Esophagus squamous epithelium (tissue), 4 donors: ENCODE measurements around the gene GANAB.

Source experiments
- CTCF ChIP-seq, 6 experiments: fragments of 450-650 bp in 4 of 6; fragments of 200-600 bp in 2 of 6; sonication (generic) in 2 of 6; IDR thresholded peaks; one replicate each; pipeline ENCODE4 v1.5.1; 2016 to 2019; ENCODE audit warnings: antibody characterized with exemption in 6 of 6, mild to moderate bottlenecking in 4 of 6, moderate library complexity in 4 of 6
- POLR2A ChIP-seq, 4 donors: fragments of 450-650 bp; IDR thresholded peaks; one replicate each; pipeline ENCODE4 v1.6.1; 2017; ENCODE audit warnings: antibody characterized with exemption in 4 of 4, mild to moderate bottlenecking in 4 of 4, moderate library complexity in 3 of 4

GRCh38 chr11:62689421-62690183, 43.2 kb upstream of the GANAB start, which contains the start of gene LRRN4CL:
- TF ChIP-seq CTCF (IDR thresholded peaks at IDR 0.05): no peak
- TF ChIP-seq POLR2A (IDR thresholded peaks at IDR 0.05): peak in 2 of 4 donors; percentile 34 to 43
